Measurements from ENCODE around the gene IGF2BP1.
"Not testable (repeated sequence)": the region's sequence is repeated elsewhere in the genome, so short reads cannot be mapped to it uniquely, and the experiment has no call there.

The IGF2BP1 gene

DNA sequence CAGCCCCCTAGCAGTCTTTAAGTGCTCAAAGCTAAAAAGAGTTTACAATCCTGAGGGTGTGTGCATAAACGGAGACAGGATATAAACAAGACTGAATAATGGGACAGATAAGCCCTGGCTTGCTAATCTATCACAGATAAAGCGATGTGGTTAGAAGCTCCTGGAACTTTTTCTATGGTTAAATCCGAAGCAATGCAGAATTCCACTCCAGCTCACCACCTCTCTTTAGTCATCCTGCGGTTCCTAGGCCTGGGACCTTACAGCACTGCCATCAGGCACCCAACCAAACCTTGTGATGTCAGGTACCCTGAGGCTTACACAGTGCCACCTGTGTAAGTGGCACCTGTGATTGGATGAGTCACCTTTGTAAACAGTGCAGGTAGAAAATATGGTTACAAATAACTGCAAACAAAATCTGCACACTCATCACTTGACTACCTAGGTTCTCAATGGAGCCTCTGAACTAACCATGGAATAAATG, 103.9 kb downstream of the IGF2BP1 start:
- no peak for DNase-seq (ENCODE audit: low spot score)

DNA sequence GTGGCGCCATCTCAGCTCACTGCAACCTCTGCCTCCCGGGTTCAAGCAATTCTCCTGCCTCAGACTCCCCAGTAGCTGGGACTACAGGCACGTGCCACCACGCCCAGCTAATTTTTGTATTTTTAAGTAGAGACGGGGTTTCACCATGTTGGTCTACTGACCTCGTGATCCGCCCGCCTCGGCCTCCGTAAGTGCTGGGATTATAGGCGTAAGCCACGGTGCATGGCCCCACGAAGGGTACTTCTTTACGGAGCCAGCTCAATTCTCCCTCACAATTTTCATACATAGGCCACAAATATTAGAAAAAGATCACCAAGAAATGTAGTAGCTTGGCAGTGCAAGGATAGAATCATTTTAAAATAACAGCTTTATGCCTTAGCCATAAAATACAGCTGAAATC, 106.2 kb downstream of the IGF2BP1 start:
- not testable (repeated sequence) for DNase-seq (ENCODE audit: low spot score)

DNA sequence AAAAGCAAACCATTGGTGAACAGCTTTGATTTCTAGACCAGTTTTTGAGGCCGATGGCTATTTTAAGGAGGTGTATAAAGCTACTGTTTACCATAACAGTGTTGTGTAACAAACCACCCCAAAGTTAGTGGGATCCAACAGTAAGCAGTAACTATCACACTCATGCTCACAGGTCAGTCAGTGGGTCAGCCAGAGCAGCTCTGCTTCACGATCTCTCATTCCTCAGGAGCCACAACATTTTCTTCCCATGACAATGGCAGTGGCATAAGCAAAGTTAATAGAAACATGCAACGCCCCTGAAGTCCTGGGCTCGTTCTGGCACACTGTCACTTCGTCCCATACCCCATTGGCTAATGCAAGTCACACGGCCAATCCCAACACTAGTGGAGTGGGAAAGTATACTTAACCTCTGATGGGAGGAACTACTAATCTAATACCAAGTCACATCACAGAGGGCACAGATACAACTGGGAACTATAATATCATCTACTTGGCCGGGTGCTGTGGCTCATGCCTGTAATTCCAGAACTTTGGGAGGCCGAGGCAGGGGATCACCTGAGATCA, 107.4 kb downstream of the IGF2BP1 start:
- DNase-seq (ENCODE audit: low spot score), result no peak

Measured in left forelimb (tissue), 1 donor.